HG03280 (cell line): ENCODE results near the gene KIRREL3.

Source experiments
- ATAC-seq: cut with Tn5 transposase; IDR thresholded peaks from one replicate; pipeline ENCODE4 v1.9.1; 2021; ENCODE audit warnings: mild to moderate bottlenecking, moderate library complexity; ENCODE audit not compliant: unreplicated experiment

The KIRREL3 gene

GRCh38 chr11:126997641-126998040 is 2.9 kb downstream of the KIRREL3 start:
- no peak for ATAC-seq

GRCh38 chr11:126997196-126997595 is 3.4 kb downstream of the KIRREL3 start:
- ATAC-seq: no peak

- ATAC-seq: no peak
These were observed 4.3 kb downstream of the KIRREL3 start for GRCh38 chr11:126996036-126996804.

GRCh38 chr11:126993599-126993998 is 7.0 kb downstream of the KIRREL3 start:
- no peak for ATAC-seq

- ATAC-seq: no peak
These were observed 7.8 kb downstream of the KIRREL3 start for GRCh38 chr11:126992804-126993111.

- ATAC-seq: no peak
These were observed 8.3 kb downstream of the KIRREL3 start for GRCh38 chr11:126992065-126992803.

GRCh38 chr11:126991596-126991995 is 9.0 kb downstream of the KIRREL3 start:
- no peak for ATAC-seq

GRCh38 chr11:126990716-126991480 is 9.7 kb downstream of the KIRREL3 start:
- ATAC-seq: no peak

GRCh38 chr11:126989942-126990715 is 10.4 kb downstream of the KIRREL3 start:
- ATAC-seq: peak; percentile 79

GRCh38 chr11:126988655-126989054 is 11.9 kb downstream of the KIRREL3 start:
- no peak for ATAC-seq

- ATAC-seq: no peak
These were observed 18.9 kb downstream of the KIRREL3 start for GRCh38 chr11:126981635-126982034.

- ATAC-seq: no peak
These were observed 21.7 kb downstream of the KIRREL3 start for GRCh38 chr11:126978911-126979310.

- no peak for ATAC-seq
These were observed 22.4 kb downstream of the KIRREL3 start for GRCh38 chr11:126978165-126978564.

- ATAC-seq: no peak
These were observed 27.5 kb downstream of the KIRREL3 start for GRCh38 chr11:126973051-126973450.

GRCh38 chr11:126971305-126971704 is 29.3 kb downstream of the KIRREL3 start:
- ATAC-seq: no peak

GRCh38 chr11:126969865-126970479 is 30.6 kb downstream of the KIRREL3 start:
- ATAC-seq: peak; percentile 62

- ATAC-seq: no peak
These were observed 31.7 kb downstream of the KIRREL3 start for GRCh38 chr11:126968915-126969314.

GRCh38 chr11:126965331-126965730 is 35.2 kb downstream of the KIRREL3 start:
- no peak for ATAC-seq

- no peak for ATAC-seq
These were observed 36.8 kb downstream of the KIRREL3 start for GRCh38 chr11:126963603-126964363.

GRCh38 chr11:126963115-126963514 is 37.5 kb downstream of the KIRREL3 start:
- ATAC-seq: no peak
